Suprapubic skin (tissue), 4 donors: ENCODE measurements around the gene PIK3CB.

ENCODE experiments used
- EP300 ChIP-seq: sonication (generic); formaldehyde crosslinking; IDR thresholded peaks from one replicate; pipeline ENCODE4 v1.6.1; 2017; ENCODE audit warnings: antibody characterized with exemption
- POLR2A ChIP-seq, 2 donors: fragments of 450-650 bp; IDR thresholded peaks; one replicate each; pipeline ENCODE4 v1.6.1; 2017; ENCODE audit warnings: antibody characterized with exemption in 2 of 2, mild to moderate bottlenecking in 2 of 2, moderate library complexity in 2 of 2
- POLR2AphosphoS5 ChIP-seq, 3 donors: sonication (generic); formaldehyde crosslinking; IDR thresholded peaks; one replicate each; pipeline ENCODE4 v1.6.1; 2017; ENCODE audit warnings: antibody characterized with exemption in 3 of 3
- TF ChIP-seq, protein P1 (sequence below), 2 donors: fragments of 200-600 bp in 1 of 2; fragments of 450-650 bp in 1 of 2; sonication (generic) in 1 of 2; IDR thresholded peaks; one replicate each; pipeline ENCODE4 v1.5.1; 2016 to 2019; ENCODE audit warnings: antibody characterized with exemption in 2 of 2, mild to moderate bottlenecking in 1 of 2, moderate library complexity in 1 of 2

GRCh38 chr3:138681463-138682220, 153.1 kb downstream of the PIK3CB start:
- TF ChIP-seq POLR2A (IDR thresholded peaks at IDR 0.05) (no peak), EP300 (no peak), POLR2AphosphoS5 (IDR thresholded peaks at IDR 0.05) (no peak)
- TF ChIP-seq, protein P1, sequence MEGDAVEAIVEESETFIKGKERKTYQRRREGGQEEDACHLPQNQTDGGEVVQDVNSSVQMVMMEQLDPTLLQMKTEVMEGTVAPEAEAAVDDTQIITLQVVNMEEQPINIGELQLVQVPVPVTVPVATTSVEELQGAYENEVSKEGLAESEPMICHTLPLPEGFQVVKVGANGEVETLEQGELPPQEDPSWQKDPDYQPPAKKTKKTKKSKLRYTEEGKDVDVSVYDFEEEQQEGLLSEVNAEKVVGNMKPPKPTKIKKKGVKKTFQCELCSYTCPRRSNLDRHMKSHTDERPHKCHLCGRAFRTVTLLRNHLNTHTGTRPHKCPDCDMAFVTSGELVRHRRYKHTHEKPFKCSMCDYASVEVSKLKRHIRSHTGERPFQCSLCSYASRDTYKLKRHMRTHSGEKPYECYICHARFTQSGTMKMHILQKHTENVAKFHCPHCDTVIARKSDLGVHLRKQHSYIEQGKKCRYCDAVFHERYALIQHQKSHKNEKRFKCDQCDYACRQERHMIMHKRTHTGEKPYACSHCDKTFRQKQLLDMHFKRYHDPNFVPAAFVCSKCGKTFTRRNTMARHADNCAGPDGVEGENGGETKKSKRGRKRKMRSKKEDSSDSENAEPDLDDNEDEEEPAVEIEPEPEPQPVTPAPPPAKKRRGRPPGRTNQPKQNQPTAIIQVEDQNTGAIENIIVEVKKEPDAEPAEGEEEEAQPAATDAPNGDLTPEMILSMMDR (IDR thresholded peaks at IDR 0.05) = no peak
